ENCODE results near the gene ERCC8. TPM values are rescaled to one million over a fixed set of nuclear protein-coding genes. Genes with fewer than 3 reads are reported as not detected.

The ERCC8 gene
- total and polyA plus RNA-seq, 2 of the 8 experiments (the other 6 are each of a cell fraction or from before 2014, with no cell fraction given), result 17.3 TPM

DNA sequence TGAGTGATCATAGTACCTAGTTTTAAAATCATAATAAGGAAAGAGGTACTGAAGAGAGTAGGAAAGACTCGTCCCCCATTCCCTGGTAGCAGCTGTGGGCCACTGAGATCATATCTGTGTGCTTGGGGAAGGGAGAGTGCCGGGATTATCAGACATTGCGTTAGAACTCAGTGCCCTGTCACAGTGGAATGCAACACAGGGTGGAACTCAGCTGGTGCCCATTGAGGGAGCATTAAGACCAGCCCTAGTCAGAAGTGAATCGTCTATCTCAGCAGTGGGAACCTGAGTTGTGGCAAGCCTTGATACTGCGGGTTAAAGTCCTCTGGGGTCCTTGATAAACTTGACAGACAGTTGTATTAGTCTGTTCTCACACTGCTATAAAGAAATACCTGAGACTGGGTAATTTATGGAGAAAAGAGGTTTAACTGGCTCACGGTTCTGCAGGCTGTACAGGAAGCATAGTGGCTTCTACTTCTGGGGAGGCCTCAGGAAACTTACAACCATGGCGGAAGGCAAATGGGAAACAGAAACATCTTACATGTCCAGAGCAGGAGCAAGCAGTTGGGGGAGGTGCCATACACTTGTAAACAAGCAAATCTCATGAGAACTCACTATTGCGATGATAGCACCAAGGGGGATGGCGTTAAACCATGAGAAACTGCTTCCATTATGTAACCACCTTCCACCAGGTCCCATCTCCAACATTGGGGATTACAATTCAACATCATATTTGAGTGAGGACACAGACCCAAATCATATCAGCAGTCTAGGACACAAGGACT is 33.3 kb upstream of the ERCC8 start:
- Histone ChIP-seq H3K79me1 (ENCODE audit: low read depth, low read length) (no peaks in the 10 kb centered on the region), H3K23ac (ENCODE audit: insufficient read length) (no peak overlapping the region), H3K4me1 (replicated peaks in 1 of 4; ENCODE audit: control insufficient read depth in 3 of 4, insufficient read depth in 4 of 4, low read length in 3 of 4) (no peaks in the 10 kb centered on the region), H4K91ac (replicated peaks; ENCODE audit: insufficient read length, low read length) (no peak overlapping the region), H3K4ac (replicated peaks; ENCODE audit: insufficient read length, low read depth, low read length) (no peak overlapping the region), H2AFZ (ENCODE audit: low read length) (no peak overlapping the region), H3K18ac (ENCODE audit: extremely low read depth, low read length) (no peak overlapping the region), H3K14ac (ENCODE audit: insufficient read length) (no peak overlapping the region), H3K27me3 (replicated peaks in 1 of 4; ENCODE audit: control insufficient read depth in 3 of 4, extremely low read depth in 1 of 4, insufficient read depth in 3 of 4, low read length in 3 of 4) (peaks cover 0 to 1% (median 0%) of the 10 kb centered on the region in 4 experiments; a peak in 1 of 7 replicates), H2BK12ac (ENCODE audit: low read depth, low read length) (no peak overlapping the region), H3K36me3 (ENCODE audit: control insufficient read depth in 2 of 4, insufficient read depth in 4 of 4, low read length in 3 of 4) (no peaks in the 10 kb centered on the region), H4K20me1 (replicated peaks in 1 of 2; ENCODE audit: control insufficient read depth in 1 of 2, insufficient read depth in 2 of 2, low read length in 2 of 2) (no peaks in the 10 kb centered on the region), H2BK15ac (ENCODE audit: low read length) (no peak overlapping the region), H3K79me2 (ENCODE audit: control insufficient read depth in 1 of 2, insufficient read depth in 2 of 2, low read length in 2 of 2) (peaks cover 0 to 5% of the 10 kb centered on the region in 2 experiments; a peak in 2 of 4 replicates), H3K4me2 (ENCODE audit: insufficient read depth in 1 of 2, low read depth in 2 of 2, low read length in 2 of 2) (no peak overlapping the region), H2AK5ac (ENCODE audit: low read depth, low read length) (no peak overlapping the region), H3K23me2 (ENCODE audit: low read depth, low read length) (no peaks in the 10 kb centered on the region), H4K8ac (ENCODE audit: extremely low read depth, insufficient read depth, low read length) (no peak overlapping the region), H4K5ac (ENCODE audit: insufficient read length, low read depth, low read length) (no peak overlapping the region), H3K4me3 (ENCODE audit: extremely low read depth in 1 of 4, insufficient read depth in 2 of 4, low read depth in 3 of 4, low read length in 4 of 4) (no peak overlapping the region), H3K9ac (replicated peaks in 1 of 4; ENCODE audit: extremely low read depth in 1 of 4, low read depth in 3 of 4, low read length in 3 of 4) (no peak overlapping the region), H3K27ac (ENCODE audit: low read depth, low read length) (no peak overlapping the region), H2BK120ac (replicated peaks; ENCODE audit: low read depth, low read length) (no peak overlapping the region), H2BK5ac (ENCODE audit: low read depth, low read length) (no peak overlapping the region), H2BK20ac (ENCODE audit: low read length) (no peak overlapping the region), H3K9me3 (ENCODE audit: insufficient read depth in 2 of 2, low read depth in 1 of 2, low read length in 1 of 2) (peaks cover 0 to 5% of the 10 kb centered on the region in 2 experiments; a peak in 1 of 4 replicates), H3K56ac (replicated peaks; ENCODE audit: insufficient read length, low read depth, low read length) (no peak overlapping the region)
- no peak for FAIRE-seq
- CTCF ChIA-PET (ENCODE audit: partially characterized antibody), result interaction anchor here (0.7 to 1.3 kb wide), 2 partner anchors 33 to 106 kb away, joined by 3 read pairs; no protein-coding TSS in a partner anchor
- POLR2A ChIA-PET (ENCODE audit: partially characterized antibody), result no interaction called here
- DNase-seq (ENCODE audit: low read depth in 1 of 2, low spot score in 2 of 2), result no peak
- 91% methylated on average over 9 of the region's 9 CpGs; no CpG with 5 or more reads in 1 of the 2 experiments for WGBS, 2 experiments (ENCODE audit: extremely low coverage in 1 of 2, insufficient coverage in 1 of 2, insufficient read length in 1 of 2, insufficient replicate concordance in 2 of 2, low coverage in 1 of 2, low lambda C conversion rate in 2 of 2, missing lambda C conversion rate in 1 of 2)
- TF ChIP-seq TAF7 (optimal IDR thresholded peaks at IDR 0.05; ENCODE audit: borderline replicate concordance, low read depth, low read length) (no peak), SIN3A (conservative IDR thresholded peaks at IDR 0.05 in 1 of 2, IDR thresholded peaks at IDR 0.05 in 1 of 2; ENCODE audit: low read depth in 1 of 2, low read length in 2 of 2) (no peak), JUND (IDR thresholded peaks at IDR 0.05; ENCODE audit: low read length) (no peak), BACH1 (IDR thresholded peaks at IDR 0.05; ENCODE audit: low read length) (no peak), NRF1 (IDR thresholded peaks at IDR 0.05; ENCODE audit: low read depth, low read length) (no peak), TEAD4 (IDR thresholded peaks at IDR 0.05; ENCODE audit: low read depth, low read length) (no peak), CBX8 (IDR thresholded peaks at IDR 0.05; ENCODE audit: borderline replicate concordance, low read depth, low read length) (no peak), POU5F1 (IDR thresholded peaks at IDR 0.05; ENCODE audit: low read depth, low read length) (no peak), SP2 (IDR thresholded peaks at IDR 0.05; ENCODE audit: low read length) (no peak), RBBP5 (IDR thresholded peaks at IDR 0.05; ENCODE audit: borderline replicate concordance, low read depth, low read length) (no peak), GTF2F1 (IDR thresholded peaks at IDR 0.05; ENCODE audit: borderline replicate concordance, low read depth, low read length) (no peak)
- TF ChIP-seq, protein P1, sequence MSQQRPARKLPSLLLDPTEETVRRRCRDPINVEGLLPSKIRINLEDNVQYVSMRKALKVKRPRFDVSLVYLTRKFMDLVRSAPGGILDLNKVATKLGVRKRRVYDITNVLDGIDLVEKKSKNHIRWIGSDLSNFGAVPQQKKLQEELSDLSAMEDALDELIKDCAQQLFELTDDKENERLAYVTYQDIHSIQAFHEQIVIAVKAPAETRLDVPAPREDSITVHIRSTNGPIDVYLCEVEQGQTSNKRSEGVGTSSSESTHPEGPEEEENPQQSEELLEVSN (IDR thresholded peaks at IDR 0.05), result no peak
